ENCODE results near the gene XIRP2.

DNA sequence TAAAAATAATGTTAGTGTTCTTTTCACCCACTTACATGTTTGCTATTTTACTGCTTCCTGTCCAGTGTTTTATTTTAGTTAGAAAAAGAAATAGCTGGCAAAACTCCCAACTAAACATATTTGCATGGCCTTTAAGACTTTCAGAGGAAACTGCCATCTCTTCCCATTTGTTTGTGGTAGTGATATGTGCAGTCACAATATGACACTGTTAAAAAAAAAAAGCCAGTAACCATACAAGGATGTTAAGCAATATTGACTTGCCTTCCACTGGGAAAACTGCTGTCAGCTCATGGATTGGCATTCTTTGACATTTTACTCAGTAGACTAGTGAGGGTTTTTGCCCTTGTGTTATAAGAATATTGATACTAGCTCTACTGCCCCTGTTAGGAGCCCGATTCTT lies 29.1 kb downstream of the XIRP2 start:
- TF ChIP-seq, protein P1, sequence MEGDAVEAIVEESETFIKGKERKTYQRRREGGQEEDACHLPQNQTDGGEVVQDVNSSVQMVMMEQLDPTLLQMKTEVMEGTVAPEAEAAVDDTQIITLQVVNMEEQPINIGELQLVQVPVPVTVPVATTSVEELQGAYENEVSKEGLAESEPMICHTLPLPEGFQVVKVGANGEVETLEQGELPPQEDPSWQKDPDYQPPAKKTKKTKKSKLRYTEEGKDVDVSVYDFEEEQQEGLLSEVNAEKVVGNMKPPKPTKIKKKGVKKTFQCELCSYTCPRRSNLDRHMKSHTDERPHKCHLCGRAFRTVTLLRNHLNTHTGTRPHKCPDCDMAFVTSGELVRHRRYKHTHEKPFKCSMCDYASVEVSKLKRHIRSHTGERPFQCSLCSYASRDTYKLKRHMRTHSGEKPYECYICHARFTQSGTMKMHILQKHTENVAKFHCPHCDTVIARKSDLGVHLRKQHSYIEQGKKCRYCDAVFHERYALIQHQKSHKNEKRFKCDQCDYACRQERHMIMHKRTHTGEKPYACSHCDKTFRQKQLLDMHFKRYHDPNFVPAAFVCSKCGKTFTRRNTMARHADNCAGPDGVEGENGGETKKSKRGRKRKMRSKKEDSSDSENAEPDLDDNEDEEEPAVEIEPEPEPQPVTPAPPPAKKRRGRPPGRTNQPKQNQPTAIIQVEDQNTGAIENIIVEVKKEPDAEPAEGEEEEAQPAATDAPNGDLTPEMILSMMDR (IDR thresholded peaks at IDR 0.05), result no peak
- TF ChIP-seq POLR2A (IDR thresholded peaks at IDR 0.05), result no peak
